ENCODE results near the gene NLGN1.

GRCh38 chr3:173796890-173797289, 399.3 kb downstream of the NLGN1 start:
- TF ChIP-seq CTCF (IDR thresholded peaks at IDR 0.05) (no peak), POLR2A (IDR thresholded peaks at IDR 0.05) (no peak)
